Thoracic aorta (tissue), 2 donors: ENCODE data around the gene LRRC4. TPM values are rescaled to one million over a fixed set of nuclear protein-coding genes. Genes with fewer than 3 reads are reported as not detected.

Experiments
- ATAC-seq: fragments of 150-250 bp; one replicate; pipeline ENCODE4 v1.8.0; 2017; ENCODE audit warnings: low read depth; ENCODE audit not compliant: insufficient number of reproducible peaks, low FRiP score
- DNase-seq: peaks from one replicate; pipeline ENCODE4 v3.0.0-alpha.2; 2020; ENCODE audit warnings: low spot score
- H3K27ac ChIP-seq, 2 donors: fragments of 200-600 bp; sonication (generic); 1 replicate in 1 of 2; 2 replicates in 1 of 2; pipeline ENCODE4 v1.5.1; 2016; ENCODE audit warnings: mild to moderate bottlenecking in 2 of 2, moderate library complexity in 2 of 2
- H3K27me3 ChIP-seq: fragments of 200-600 bp; sonication (generic); replicated peaks from 2 replicates; pipeline ENCODE4 v1.6.0; 2016; ENCODE audit warnings: mild to moderate bottlenecking; ENCODE audit not compliant: insufficient read depth
- H3K36me3 ChIP-seq: fragments of 200-600 bp; sonication (generic); one replicate; pipeline ENCODE4 v1.5.1; 2016
- H3K4me1 ChIP-seq, 2 donors: fragments of 200-600 bp; sonication (generic); 1 replicate in 1 of 2; 2 replicates in 1 of 2; pipeline versions ENCODE4 v1.5.1 to v1.6.0; 2016; ENCODE audit warnings: low read depth in 2 of 2, mild to moderate bottlenecking in 1 of 2; ENCODE audit not compliant: control insufficient read depth in 1 of 2
- H3K4me3 ChIP-seq: fragments of 200-600 bp; sonication (generic); 2 replicates; pipeline ENCODE4 v1.5.1; 2016; ENCODE audit warnings: mild to moderate bottlenecking
- H3K9me3 ChIP-seq: fragments of 200-600 bp; sonication (generic); 2 replicates; pipeline ENCODE4 v1.5.1; 2016
- CTCF ChIP-seq: fragments of 200-600 bp; sonication (generic); IDR thresholded peaks from one replicate; pipeline ENCODE4 v1.5.1; 2019; ENCODE audit warnings: antibody characterized with exemption
- total RNA-seq, 2 donors: library from RNA; depleted of rRNA; stranded (reverse); fragments of >200 nt; gene quantifications; one replicate each; pipeline versions ENCODE4 v1.1.0 to v1.2.3, GENCODE V29; 2016

Gene LRRC4
- total RNA-seq, 2 donors from 2014 or later: 0.85 to 2.2 TPM

- H3K36me3 ChIP-seq: no peaks in the 10 kb centered on the region
- H3K4me1 ChIP-seq: peaks cover 0 to 3% of the 10 kb centered on the region in 2 donors
- H3K9me3 ChIP-seq: no peaks in the 10 kb centered on the region
- H3K4me3 ChIP-seq: no peak overlapping the region
- no peak for TF ChIP-seq CTCF
- no peaks in the 10 kb centered on the region for H3K27me3 ChIP-seq
- no peak for ATAC-seq
- no peak overlapping the region for H3K27ac ChIP-seq
- DNase-seq: no peak
Observed at GRCh38 chr7:128004623-128005022, 26.6 kb downstream of the LRRC4 start.

GRCh38 chr7:128003787-128004186 lies 27.4 kb downstream of the LRRC4 start:
- Histone ChIP-seq H3K36me3 (no peaks in the 10 kb centered on the region), H3K9me3 (no peaks in the 10 kb centered on the region), H3K4me3 (no peak overlapping the region), H3K27ac (no peak overlapping the region), H3K27me3 (no peaks in the 10 kb centered on the region), H3K4me1 (peaks cover 0 to 3% of the 10 kb centered on the region in 2 donors)
- DNase-seq (no peak), ATAC-seq (no peak)
- no peak for TF ChIP-seq CTCF

GRCh38 chr7:128003167-128003566 lies 28.1 kb downstream of the LRRC4 start:
- H3K4me1 ChIP-seq: peaks cover 0 to 3% of the 10 kb centered on the region in 2 donors
- DNase-seq: no peak
- ATAC-seq: no peak
- H3K9me3 ChIP-seq: no peaks in the 10 kb centered on the region
- no peaks in the 10 kb centered on the region for H3K36me3 ChIP-seq
- no peak overlapping the region for H3K4me3 ChIP-seq
- H3K27me3 ChIP-seq: no peaks in the 10 kb centered on the region
- no peak for TF ChIP-seq CTCF
- H3K27ac ChIP-seq: no peak overlapping the region

- H3K4me1 ChIP-seq: peaks cover 5 to 7% of the 10 kb centered on the region in 2 donors
- ATAC-seq: no peak
- no peak for DNase-seq
- H3K9me3 ChIP-seq: no peaks in the 10 kb centered on the region
- TF ChIP-seq CTCF: no peak
- no peak overlapping the region for H3K4me3 ChIP-seq
- H3K36me3 ChIP-seq: no peaks in the 10 kb centered on the region
- no peak overlapping the region for H3K27ac ChIP-seq
- H3K27me3 ChIP-seq: no peaks in the 10 kb centered on the region
Observed at GRCh38 chr7:128000854-128001265, 30.4 kb downstream of the LRRC4 start.

GRCh38 chr7:128000048-128000447 lies 31.2 kb downstream of the LRRC4 start:
- no peak overlapping the region for H3K4me3 ChIP-seq
- no peak for ATAC-seq
- H3K4me1 ChIP-seq: peaks cover 6 to 15% of the 10 kb centered on the region in 2 donors
- H3K9me3 ChIP-seq: no peaks in the 10 kb centered on the region
- no peak for DNase-seq
- no peaks in the 10 kb centered on the region for H3K27me3 ChIP-seq
- no peak for TF ChIP-seq CTCF
- no peaks in the 10 kb centered on the region for H3K36me3 ChIP-seq
- no peak overlapping the region for H3K27ac ChIP-seq
